H9 (cell line): ENCODE data around the gene TOM1L2. TPM values are rescaled to one million over a fixed set of nuclear protein-coding genes. Genes with fewer than 3 reads are reported as not detected.

Source experiments
- DNase-seq: peaks from one replicate; pipeline ENCODE4 v3.0.0-alpha.2; 2017
- H2AFZ ChIP-seq: one replicate; pipeline ENCODE4 v1.6.1; 2013; ENCODE audit warnings: mild to moderate bottlenecking, low read length, control low read depth, moderate library complexity
- H2AK5ac ChIP-seq: 2 replicates; pipeline ENCODE4 v1.6.1; 2013; ENCODE audit warnings: low read length, control low read depth, mixed read lengths; ENCODE audit not compliant: insufficient read length
- H2BK120ac ChIP-seq: one replicate; pipeline ENCODE4 v1.6.1; 2013; ENCODE audit warnings: low read depth, mild to moderate bottlenecking, low read length, control low read depth, inconsistent platforms; ENCODE audit not compliant: poor library complexity, severe bottlenecking
- H2BK12ac ChIP-seq: 2 replicates; pipeline ENCODE4 v1.6.1; 2013; ENCODE audit warnings: low read length, control low read depth, mixed read lengths, low read depth; ENCODE audit not compliant: insufficient read length
- H2BK15ac ChIP-seq: 2 replicates; pipeline ENCODE4 v1.6.1; 2013; ENCODE audit warnings: low read depth, low read length, control low read depth
- H2BK20ac ChIP-seq: one replicate; pipeline ENCODE4 v1.6.1; 2013; ENCODE audit warnings: low read depth, mild to moderate bottlenecking, low read length, control low read depth, inconsistent platforms; ENCODE audit not compliant: poor library complexity, severe bottlenecking
- H2BK5ac ChIP-seq: 2 replicates; pipeline ENCODE4 v1.6.1; 2013; ENCODE audit warnings: low read length, control low read depth, mixed read lengths; ENCODE audit not compliant: insufficient read length
- H3K14ac ChIP-seq: 2 replicates; pipeline ENCODE4 v1.6.1; 2013; ENCODE audit warnings: low read length, control low read depth; ENCODE audit not compliant: insufficient read depth
- H3K18ac ChIP-seq: 2 replicates; pipeline ENCODE4 v1.6.1; 2013; ENCODE audit warnings: low read depth, mild to moderate bottlenecking, mixed read lengths, low read length, control low read depth; ENCODE audit not compliant: insufficient read length
- H3K23ac ChIP-seq: 2 replicates; pipeline ENCODE4 v1.6.1; 2013; ENCODE audit warnings: low read length, control low read depth, mixed read lengths, low read depth; ENCODE audit not compliant: insufficient read length
- H3K23me2 ChIP-seq: 2 replicates; pipeline ENCODE4 v1.6.1; 2013; ENCODE audit warnings: low read depth, mild to moderate bottlenecking, mixed read lengths, low read length, control low read depth; ENCODE audit not compliant: insufficient read length, poor library complexity, severe bottlenecking
- H3K27ac ChIP-seq: 2 replicates; pipeline ENCODE4 v1.5.1; 2013; ENCODE audit warnings: low read length, control low read depth, mixed read lengths, low read depth; ENCODE audit not compliant: insufficient read length
- H3K27me3 ChIP-seq: 2 replicates; pipeline ENCODE4 v1.6.1; 2013; ENCODE audit warnings: low read length, control low read depth, inconsistent platforms; ENCODE audit not compliant: insufficient read depth
- H3K4ac ChIP-seq: 2 replicates; pipeline ENCODE4 v1.6.1; 2013; ENCODE audit warnings: low read depth, mild to moderate bottlenecking, control low read depth, inconsistent platforms, low read length, moderate library complexity
- H3K4me1 ChIP-seq: 2 replicates; pipeline ENCODE4 v1.6.1; 2013; ENCODE audit warnings: low read length, control low read depth, inconsistent platforms; ENCODE audit not compliant: insufficient read depth
- H3K4me2 ChIP-seq: 2 replicates; pipeline ENCODE4 v1.6.1; 2013; ENCODE audit warnings: low read length, control low read depth, mixed read lengths; ENCODE audit not compliant: insufficient read length, insufficient read depth
- H3K56ac ChIP-seq: 2 replicates; pipeline ENCODE4 v1.6.1; 2013; ENCODE audit warnings: low read depth, mild to moderate bottlenecking, mixed read lengths, low read length, control low read depth; ENCODE audit not compliant: insufficient read length
- H3K79me1 ChIP-seq: 2 replicates; pipeline ENCODE4 v1.6.1; 2013; ENCODE audit warnings: low read depth, mild to moderate bottlenecking, moderate library complexity, low read length, control low read depth, inconsistent platforms; ENCODE audit not compliant: insufficient read depth, poor library complexity, severe bottlenecking
- H3K79me2 ChIP-seq: 2 replicates; pipeline ENCODE4 v1.6.1; 2013; ENCODE audit warnings: low read length, control low read depth, inconsistent platforms; ENCODE audit not compliant: insufficient read depth
- H3K9ac ChIP-seq: 2 replicates; pipeline ENCODE4 v1.6.1; 2013; ENCODE audit warnings: low read length, control low read depth, mixed read lengths; ENCODE audit not compliant: insufficient read length; ENCODE audit errors: extremely low read depth
- H3K9me3 ChIP-seq: one replicate; pipeline ENCODE4 v1.6.1; 2013; ENCODE audit warnings: low read depth, low read length, inconsistent platforms; ENCODE audit not compliant: control insufficient read depth
- H3T11ph ChIP-seq: one replicate; pipeline ENCODE4 v1.6.1; 2013; ENCODE audit warnings: mild to moderate bottlenecking, low read length, control low read depth, inconsistent platforms
- H4K20me1 ChIP-seq: one replicate; pipeline ENCODE4 v1.6.1; 2013; ENCODE audit not compliant: control insufficient read depth, insufficient read length, insufficient read depth
- H4K5ac ChIP-seq: 2 replicates; pipeline ENCODE4 v1.6.1; 2013; ENCODE audit warnings: low read depth, mild to moderate bottlenecking, mixed read lengths, low read length, control low read depth; ENCODE audit not compliant: insufficient read length
- H4K8ac ChIP-seq: replicated peaks from 2 replicates; pipeline ENCODE4 v1.6.1; 2013; ENCODE audit warnings: low read length, control low read depth, mixed read lengths, low read depth; ENCODE audit not compliant: insufficient read length
- H4K91ac ChIP-seq: 2 replicates; pipeline ENCODE4 v1.6.1; 2013; ENCODE audit warnings: low read depth, mild to moderate bottlenecking, moderate library complexity, mixed read lengths, low read length, control low read depth; ENCODE audit not compliant: insufficient read length
- H3K27ac Mint-ChIP-seq, 3 experiments: 2 replicates in 2 of 3; 3 replicates in 1 of 3; pipeline ENCODE4 v1.8.0; 2020 to 2021; ENCODE audit warnings: mixed read lengths in 3 of 3, mild to moderate bottlenecking in 1 of 3, moderate library complexity in 1 of 3
- H3K27me3 Mint-ChIP-seq: 2 replicates; pipeline ENCODE4 v1.8.0; 2021; ENCODE audit warnings: low read depth, mild to moderate bottlenecking, moderate library complexity, mixed read lengths
- H3K36me3 Mint-ChIP-seq, 3 experiments: 2 replicates in 2 of 3; 3 replicates in 1 of 3; pipeline ENCODE4 v1.8.0; 2020 to 2021; ENCODE audit warnings: low read depth in 3 of 3, mixed read lengths in 3 of 3; ENCODE audit not compliant: insufficient read depth in 1 of 3
- H3K4me1 Mint-ChIP-seq, 2 experiments: 2 replicates each; pipeline ENCODE4 v1.8.0; 2020; ENCODE audit warnings: mixed read lengths in 2 of 2
- H3K4me3 Mint-ChIP-seq, 2 experiments: 2 replicates in 1 of 2; 3 replicates in 1 of 2; pipeline ENCODE4 v1.8.0; 2020 to 2021; ENCODE audit warnings: mild to moderate bottlenecking in 2 of 2, mixed read lengths in 2 of 2, moderate library complexity in 1 of 2
- H3K9me3 Mint-ChIP-seq, 2 experiments: 2 replicates in 1 of 2; 3 replicates in 1 of 2; pipeline ENCODE4 v1.8.0; 2020; ENCODE audit warnings: mild to moderate bottlenecking in 2 of 2, mixed read lengths in 2 of 2, moderate library complexity in 1 of 2
- WGBS: extraction: QIAGEN DNeasy Blood & Tissue Kit; methylation state at CpG from one replicate; pipeline ENCODE4 v1.1.7; 2013; ENCODE audit warnings: missing lambda C conversion rate, low lambda C conversion rate, mixed read lengths; ENCODE audit not compliant: insufficient read length; ENCODE audit errors: extremely low coverage; 5-methylcytosine and 5-hydroxymethylcytosine counted together
- total RNA-seq: library from RNA; stranded (reverse); gene quantifications from 2 replicates; pipeline ENCODE4 v1.2.1, GENCODE V29; 2021
- TF ChIP-seq, protein P1 (sequence below): fragments of 200-600 bp; sonication (generic); conservative IDR thresholded peaks from 3 replicates; pipeline ENCODE4 v1.8.0; 2021; ENCODE audit warnings: antibody characterized with exemption, mild to moderate bottlenecking

Gene TOM1L2
- total RNA-seq, 1 experiment from 2014 or later = 4.6 TPM

GRCh38 chr17:17872547-17873345 is 99.5 kb downstream of the TOM1L2 start:
- peaks cover 29% of the 10 kb centered on the region for H3K27me3 Mint-ChIP-seq
- no peaks in the 10 kb centered on the region for H3K27me3 ChIP-seq
- H4K91ac ChIP-seq = no peak overlapping the region
- no peak overlapping the region for H3K56ac ChIP-seq
- H3K9me3 ChIP-seq = no peaks in the 10 kb centered on the region
- H3K18ac ChIP-seq = no peak overlapping the region
- no peak overlapping the region for H3K27ac Mint-ChIP-seq
- H2BK12ac ChIP-seq = no peak overlapping the region
- H3K23me2 ChIP-seq = no peaks in the 10 kb centered on the region
- no peak overlapping the region for H2AK5ac ChIP-seq
- peaks cover 38 to 41% of the 10 kb centered on the region in 2 experiments for H3K4me1 Mint-ChIP-seq
- no peak overlapping the region for H2BK120ac ChIP-seq
- no peak overlapping the region for H3K4me2 ChIP-seq
- TF ChIP-seq, protein P1, sequence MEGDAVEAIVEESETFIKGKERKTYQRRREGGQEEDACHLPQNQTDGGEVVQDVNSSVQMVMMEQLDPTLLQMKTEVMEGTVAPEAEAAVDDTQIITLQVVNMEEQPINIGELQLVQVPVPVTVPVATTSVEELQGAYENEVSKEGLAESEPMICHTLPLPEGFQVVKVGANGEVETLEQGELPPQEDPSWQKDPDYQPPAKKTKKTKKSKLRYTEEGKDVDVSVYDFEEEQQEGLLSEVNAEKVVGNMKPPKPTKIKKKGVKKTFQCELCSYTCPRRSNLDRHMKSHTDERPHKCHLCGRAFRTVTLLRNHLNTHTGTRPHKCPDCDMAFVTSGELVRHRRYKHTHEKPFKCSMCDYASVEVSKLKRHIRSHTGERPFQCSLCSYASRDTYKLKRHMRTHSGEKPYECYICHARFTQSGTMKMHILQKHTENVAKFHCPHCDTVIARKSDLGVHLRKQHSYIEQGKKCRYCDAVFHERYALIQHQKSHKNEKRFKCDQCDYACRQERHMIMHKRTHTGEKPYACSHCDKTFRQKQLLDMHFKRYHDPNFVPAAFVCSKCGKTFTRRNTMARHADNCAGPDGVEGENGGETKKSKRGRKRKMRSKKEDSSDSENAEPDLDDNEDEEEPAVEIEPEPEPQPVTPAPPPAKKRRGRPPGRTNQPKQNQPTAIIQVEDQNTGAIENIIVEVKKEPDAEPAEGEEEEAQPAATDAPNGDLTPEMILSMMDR = no peak
- H3K79me2 ChIP-seq = no peaks in the 10 kb centered on the region
- H2BK15ac ChIP-seq = no peak overlapping the region
- no peak overlapping the region for H2AFZ ChIP-seq
- no peak overlapping the region for H3K4me3 Mint-ChIP-seq
- no peak overlapping the region for H2BK20ac ChIP-seq
- H3K79me1 ChIP-seq = no peaks in the 10 kb centered on the region
- H3K36me3 Mint-ChIP-seq = no peaks in the 10 kb centered on the region
- H3K4ac ChIP-seq = no peak overlapping the region
- no peak overlapping the region for H3K23ac ChIP-seq
- no peak overlapping the region for H3K27ac ChIP-seq
- H3K4me1 ChIP-seq = peaks cover 13% of the 10 kb centered on the region; the same call in 1 of the 2 replicates
- H3K9me3 Mint-ChIP-seq = peaks cover 0 to 3% of the 10 kb centered on the region in 2 experiments; a peak in 1 of 5 replicates
- H4K8ac ChIP-seq = no peak overlapping the region
- H2BK5ac ChIP-seq = no peak overlapping the region
- H3T11ph ChIP-seq = no peak overlapping the region
- H3K9ac ChIP-seq = no peak overlapping the region
- DNase-seq = no peak
- no CpG with 5 or more reads among the region's 9 CpGs for whole genome bisulfite sequencing
- no peak overlapping the region for H3K14ac ChIP-seq
- H4K5ac ChIP-seq = no peak overlapping the region
- H4K20me1 ChIP-seq = no peaks in the 10 kb centered on the region
